ENCODE results near the gene PDILT. TPM values are rescaled to one million over a fixed set of nuclear protein-coding genes. Genes with fewer than 3 reads are reported as not detected.

Gene PDILT
- total RNA-seq, 1 experiment from 2014 or later = not detected

GRCh38 chr16:20409398-20410120, 5.0 kb upstream of the PDILT start, which contains the start of gene ACSM5:
Gene ACSM5 (plus strand): TSS chr16:20409534. CDS start chr16:20411485, 1,951 bp downstream.
- no peak for DNase-seq (ENCODE audit: extremely low read depth, low read depth)

- no peak for DNase-seq (ENCODE audit: extremely low read depth, low read depth)
Measured at GRCh38 chr16:20402651-20403050, 1.9 kb downstream of the PDILT start.

- no peak for DNase-seq (ENCODE audit: extremely low read depth, low read depth)
Measured at GRCh38 chr16:20401475-20402016, 3.0 kb downstream of the PDILT start.

DNA sequence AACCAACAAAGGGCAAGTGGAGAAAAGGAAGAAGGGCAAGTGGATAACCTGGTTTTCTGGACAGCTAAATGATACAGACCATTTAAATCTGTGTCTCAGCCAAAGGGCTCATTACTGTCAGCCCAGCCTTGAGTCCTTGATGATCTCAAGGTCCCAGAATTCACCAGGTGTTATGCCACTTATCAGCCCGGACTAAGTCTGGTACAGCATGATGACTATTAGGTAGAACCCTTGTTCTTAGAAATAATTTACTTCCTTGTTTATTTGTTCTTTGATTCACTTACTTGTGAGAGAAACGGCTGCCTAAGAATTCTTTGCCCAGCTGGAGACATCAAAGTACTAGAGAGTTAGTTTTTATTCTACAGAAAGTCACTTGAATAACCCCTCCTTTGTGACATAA, 3.5 kb downstream of the PDILT start:
- DNase-seq (ENCODE audit: extremely low read depth, low read depth) = no peak

GRCh38 chr16:20399185-20399584, 5.4 kb downstream of the PDILT start:
- no peak for DNase-seq (ENCODE audit: extremely low read depth, low read depth)

DNA sequence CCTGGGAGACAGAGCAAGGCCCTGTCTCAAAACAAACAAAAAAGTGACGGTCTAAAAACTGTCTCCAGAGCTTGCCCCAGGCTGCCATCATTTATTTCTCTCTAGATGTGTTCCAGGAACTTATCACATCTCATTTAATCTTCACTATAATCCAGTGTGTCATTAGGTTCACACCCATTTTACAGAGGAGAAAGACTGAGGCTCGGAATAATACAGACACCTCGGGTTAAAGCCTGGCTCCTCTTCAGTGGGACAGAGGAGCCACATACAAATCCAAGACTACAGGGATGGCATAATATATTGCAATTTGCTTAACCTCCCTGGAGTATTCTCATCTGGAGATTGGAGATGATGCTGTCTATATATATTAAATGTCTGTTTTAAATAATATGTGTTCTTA, 5.9 kb downstream of the PDILT start:
- DNase-seq (ENCODE audit: extremely low read depth, low read depth) = no peak

DNA sequence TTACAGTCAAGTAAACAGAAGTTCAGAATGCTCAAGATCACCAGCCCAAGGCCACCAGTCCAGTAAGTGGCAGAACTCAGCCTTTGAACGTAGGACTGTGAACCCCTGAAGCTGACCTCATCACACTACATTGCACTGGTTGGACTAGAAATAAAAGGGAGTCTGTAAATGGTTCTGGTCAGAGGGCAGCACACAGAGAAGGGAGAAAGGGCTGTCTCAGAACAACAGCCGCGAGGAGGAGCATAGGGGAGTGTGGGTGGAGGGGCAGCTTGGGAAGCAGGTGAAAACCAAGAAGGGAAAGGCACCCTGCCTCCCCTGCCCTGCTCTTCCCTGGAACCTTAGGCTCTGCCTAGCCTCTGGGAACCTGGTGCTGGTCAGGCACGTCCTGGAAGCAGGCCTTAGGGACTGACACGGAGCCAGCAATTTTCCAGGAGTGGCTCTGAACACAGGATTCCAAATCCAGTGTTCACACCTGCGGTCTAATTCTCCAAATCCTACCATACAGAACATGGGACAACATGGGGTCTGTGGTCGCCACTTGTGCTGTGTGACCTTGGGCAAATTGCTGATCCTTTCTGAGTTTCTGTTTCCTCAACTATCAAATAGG, 7.0 kb downstream of the PDILT start:
- no peak for DNase-seq (ENCODE audit: extremely low read depth, low read depth)

GRCh38 chr16:20396846-20397467, 7.6 kb downstream of the PDILT start:
- DNase-seq (ENCODE audit: extremely low read depth, low read depth) = no peak

- DNase-seq (ENCODE audit: extremely low read depth, low read depth) = no peak
Measured at GRCh38 chr16:20395946-20396345, 8.6 kb downstream of the PDILT start.

- DNase-seq (ENCODE audit: extremely low read depth, low read depth) = no peak
Measured at GRCh38 chr16:20393801-20394577, 10.5 kb downstream of the PDILT start.

GRCh38 chr16:20391045-20391444, 13.5 kb downstream of the PDILT start:
- no peak for DNase-seq (ENCODE audit: extremely low read depth, low read depth)

DNA sequence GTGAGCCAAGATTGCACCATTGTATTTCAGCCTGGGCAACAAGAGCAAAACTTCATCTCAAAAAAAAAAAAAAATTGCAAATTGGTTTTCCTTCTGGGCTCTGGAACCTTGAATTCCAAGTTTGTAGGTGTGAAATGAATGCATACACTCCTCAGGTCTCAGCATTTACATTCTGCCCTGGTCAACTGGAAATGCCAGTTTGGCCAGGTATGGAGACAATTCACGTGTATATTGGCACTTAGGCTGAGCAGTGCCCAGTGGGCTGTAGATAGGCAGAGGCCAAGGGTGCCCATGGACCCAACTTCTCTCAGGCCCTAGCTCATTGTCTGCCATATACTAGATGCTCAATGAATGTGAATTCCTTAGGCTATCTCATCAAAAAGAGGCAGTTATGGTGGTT, 15.7 kb downstream of the PDILT start:
- no peak for DNase-seq (ENCODE audit: extremely low read depth, low read depth)

DNA sequence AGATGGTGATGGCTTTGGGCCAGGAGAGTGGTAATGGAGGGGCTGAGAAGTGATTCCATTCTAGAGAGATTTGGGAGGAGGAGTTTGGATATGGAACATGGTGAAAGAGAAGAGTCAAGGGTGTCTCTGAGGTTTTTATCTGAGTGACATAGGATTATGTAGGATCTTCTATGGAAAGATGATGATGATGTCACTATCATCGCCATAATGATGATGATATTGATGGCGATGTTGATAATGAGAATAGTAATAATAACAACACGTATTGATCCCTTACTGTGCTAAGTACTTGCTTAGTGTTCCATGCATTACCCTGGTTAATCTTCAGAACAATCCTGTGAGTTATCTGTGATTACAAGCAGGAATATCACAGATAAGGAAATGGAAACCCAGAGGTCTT, 16.6 kb downstream of the PDILT start:
- no peak for DNase-seq (ENCODE audit: extremely low read depth, low read depth)

DNA sequence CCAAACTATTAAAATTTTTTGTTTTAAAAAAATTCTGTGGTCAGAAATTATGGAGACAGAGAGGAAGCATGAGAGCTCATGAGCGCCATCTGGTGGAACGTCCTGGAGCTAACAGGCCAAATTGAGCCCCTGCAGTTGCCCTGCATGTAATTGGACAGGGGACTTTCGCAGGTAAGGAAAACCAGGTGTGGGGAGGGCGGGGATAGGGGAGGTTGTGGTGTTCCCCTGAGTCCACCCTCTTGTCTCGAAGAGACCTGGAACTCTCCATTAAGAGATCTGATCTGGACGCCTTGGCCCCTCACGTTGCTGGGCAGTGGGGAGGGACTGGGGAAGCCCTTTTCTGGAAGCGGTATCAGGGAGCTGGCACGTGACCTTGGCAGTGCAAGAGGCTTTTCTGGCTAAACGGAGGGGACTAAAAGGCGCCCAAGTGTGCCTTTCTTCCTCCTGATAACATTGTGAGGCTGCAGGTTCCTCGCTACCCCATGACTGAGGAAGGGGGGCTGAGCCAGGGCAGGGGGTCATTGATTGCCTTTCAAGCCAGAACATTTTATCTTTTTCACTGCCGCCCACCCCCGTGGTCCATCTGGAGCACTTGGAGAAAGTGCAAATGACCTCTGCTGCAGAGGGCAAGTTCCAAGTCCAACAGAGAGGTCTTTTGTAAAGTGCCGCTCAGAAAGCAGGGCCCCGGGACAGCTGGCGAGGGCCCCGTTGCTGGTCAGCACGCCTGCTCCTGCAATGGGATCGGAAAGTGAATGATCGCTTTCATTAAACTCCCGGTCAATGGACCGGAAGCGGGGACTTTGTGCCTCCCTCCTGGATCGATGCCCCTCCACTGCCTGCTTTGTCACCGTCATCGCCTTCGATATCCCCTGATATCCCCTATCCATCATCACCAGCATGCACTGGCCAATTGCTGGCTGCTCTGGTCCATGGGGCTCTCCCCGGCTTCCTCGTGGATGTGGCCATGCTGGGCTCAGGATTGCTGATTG, 18.4 kb downstream of the PDILT start:
- peak; percentile 42 for DNase-seq (ENCODE audit: extremely low read depth, low read depth)

DNA sequence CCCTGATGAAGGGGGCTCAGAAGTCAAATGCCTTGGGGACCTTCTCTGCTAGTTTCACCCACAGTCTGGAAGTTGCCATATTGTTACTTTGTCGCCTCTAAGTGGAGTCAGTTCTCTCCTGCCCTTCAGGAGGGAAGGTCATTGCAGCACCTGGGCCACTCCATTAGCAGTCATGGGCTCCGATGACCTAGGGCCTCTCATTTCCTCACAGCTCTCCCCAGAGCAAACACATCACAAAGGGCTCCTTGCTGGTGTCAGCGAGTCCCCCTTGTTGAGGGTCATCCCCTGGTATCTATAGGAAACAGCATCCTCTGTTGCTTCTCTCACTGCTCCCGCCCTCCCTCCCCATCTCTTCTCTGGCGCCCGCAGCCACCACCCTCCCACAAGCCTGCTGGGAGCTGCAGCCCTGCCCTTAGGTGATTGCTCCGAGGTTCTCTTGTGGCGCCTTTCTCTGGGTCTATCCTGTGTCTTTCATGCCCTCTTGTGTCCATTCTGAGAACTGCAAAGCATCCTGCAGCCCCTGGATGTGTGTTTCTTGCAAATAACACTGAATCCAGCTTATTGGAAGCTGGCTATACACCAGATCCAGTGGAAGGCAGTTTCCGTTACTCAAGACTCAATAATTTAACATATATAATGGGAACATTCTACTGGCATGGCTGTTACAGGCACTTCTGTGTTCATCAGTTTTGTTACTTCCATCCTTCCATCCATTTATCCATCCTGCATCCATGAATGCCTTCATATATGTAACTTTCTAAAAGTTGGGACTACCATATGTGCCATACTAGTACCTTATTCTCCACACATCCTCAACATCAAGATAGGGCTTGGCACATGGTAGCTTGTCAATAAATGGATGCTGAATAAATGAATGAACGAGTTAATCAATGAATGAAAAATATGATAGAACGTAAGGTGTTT, 21.2 kb downstream of the PDILT start:
- DNase-seq (ENCODE audit: extremely low read depth, low read depth) = peak; percentile 69

DNA sequence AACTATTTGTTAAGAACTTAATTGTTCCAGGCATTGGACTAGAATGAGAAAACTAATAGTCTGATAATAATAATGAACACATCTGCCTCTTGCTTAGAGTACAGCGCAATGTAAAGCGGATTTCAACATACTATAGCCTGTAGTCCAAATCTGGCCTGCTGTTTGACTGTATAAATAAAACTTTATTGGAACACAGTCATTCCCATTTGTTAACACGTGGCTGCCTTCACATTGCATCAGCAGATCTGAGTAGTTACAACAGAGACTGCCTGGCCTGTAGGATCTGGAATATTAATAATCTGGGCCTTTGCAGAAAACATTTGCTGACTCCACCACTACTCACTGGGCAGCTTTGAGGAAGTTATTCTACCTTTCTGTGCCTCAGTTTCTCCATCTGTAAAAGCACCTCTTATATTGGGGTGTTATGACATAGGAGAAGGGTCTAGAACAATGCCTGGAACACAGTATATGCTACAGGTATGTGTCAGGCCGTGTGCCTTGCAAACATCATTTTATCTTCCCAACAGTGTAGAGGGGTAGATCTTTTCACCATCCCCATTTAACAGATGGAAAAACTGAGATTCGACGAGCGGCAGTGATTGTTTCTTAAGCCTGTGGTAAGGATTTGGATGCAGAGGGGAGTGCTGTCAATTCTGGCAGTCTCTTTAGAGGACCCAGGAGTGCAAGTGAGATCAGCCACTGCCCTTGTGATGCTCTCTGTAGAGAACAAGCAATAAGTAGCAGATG, 22.2 kb downstream of the PDILT start:
- DNase-seq (ENCODE audit: extremely low read depth, low read depth) = no peak

DNA sequence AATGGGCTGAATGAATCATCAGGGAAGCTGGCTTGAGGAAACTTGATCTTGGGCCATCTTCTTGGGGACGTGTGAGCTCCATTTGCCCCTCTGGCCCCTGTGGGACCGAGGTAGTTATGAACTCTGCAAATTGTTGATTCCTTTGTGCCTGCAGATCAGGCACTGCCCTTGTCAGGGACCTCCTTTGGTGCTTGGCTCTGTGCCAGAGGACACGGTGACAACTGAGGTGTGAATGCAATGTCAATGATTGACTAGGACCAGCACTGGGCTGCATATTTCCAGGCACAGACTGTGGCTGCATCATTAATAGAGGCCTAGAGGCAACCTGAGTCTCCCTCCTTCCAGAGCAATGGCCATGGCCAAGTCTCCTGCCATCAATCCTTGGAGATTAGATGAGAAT, 23.8 kb downstream of the PDILT start:
- DNase-seq (ENCODE audit: extremely low read depth, low read depth) = no peak

DNA sequence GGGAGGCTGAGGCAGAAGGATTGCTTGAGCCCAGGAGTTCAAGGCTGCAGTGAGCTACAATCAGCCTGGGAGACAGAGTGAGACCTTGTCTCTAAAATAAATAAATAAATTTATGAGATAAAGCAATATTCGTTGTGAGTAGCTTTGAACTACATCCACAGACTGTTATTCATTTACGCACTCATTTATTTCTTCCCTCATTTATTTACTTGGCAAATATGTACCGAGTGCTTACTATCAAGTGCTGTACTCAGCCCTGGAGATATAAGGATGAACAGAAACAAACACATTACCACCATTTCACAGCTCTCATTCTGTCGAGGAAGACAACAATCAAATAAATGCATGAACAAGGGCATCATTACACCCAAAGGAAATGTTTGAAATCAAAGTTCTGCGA, 27.4 kb downstream of the PDILT start:
- DNase-seq (ENCODE audit: extremely low read depth, low read depth) = no peak

Measured in NCI-H460 (cell line).